ENCODE results near the gene SCNN1B. TPM values are rescaled to one million over a fixed set of nuclear protein-coding genes. Genes with fewer than 3 reads are reported as not detected.
"Not testable (repeated sequence)": the region's sequence is repeated elsewhere in the genome, so short reads cannot be mapped to it uniquely, and the experiment has no call there.

SCNN1B gene
- total RNA-seq, 1 donor from 2014 or later, result not detected

DNA sequence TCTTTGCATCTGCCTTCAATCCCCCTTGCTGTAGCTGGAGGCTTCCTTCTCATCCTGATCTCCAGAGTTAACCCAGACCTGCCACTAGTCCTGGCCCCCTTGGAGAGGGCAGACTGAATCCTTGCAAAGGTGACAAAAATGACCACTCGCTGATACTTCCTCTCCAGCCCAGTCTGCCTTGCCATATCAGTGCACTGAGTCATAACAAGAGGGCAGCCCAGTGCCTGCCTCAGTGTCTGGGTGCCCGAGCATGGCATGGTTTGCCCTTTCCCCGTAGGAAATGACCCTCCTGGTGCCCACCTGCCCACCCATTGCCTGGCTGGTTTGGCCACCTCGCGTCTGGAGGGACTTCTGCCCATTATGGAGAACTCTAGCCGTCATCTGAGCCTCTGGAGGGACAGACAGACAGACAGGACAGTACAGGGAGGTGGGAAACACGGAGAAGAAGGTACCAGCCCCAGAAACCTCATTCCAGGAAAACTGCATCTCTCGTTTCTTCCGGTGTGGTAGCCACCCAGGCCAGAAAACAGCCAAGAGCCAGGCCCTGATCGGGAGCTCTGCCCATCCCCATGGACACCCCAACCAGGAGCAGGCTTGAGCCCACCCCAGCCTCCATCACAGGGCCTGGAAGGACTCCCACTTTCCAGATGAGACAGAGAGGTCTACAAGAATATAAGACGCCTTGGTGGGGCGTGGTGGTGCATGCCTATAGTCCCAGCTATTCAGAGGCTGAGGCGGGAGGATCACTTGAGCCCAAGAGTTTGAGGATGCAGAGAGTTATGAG lies 71.5 kb downstream of the SCNN1B start:
- DNase-seq (ENCODE audit: low spot score), result no peak
- intact Hi-C loops (cut with DNase I), result no loop called here

- intact Hi-C loops (cut with DNase I), result no loop called here
- no peak for DNase-seq (ENCODE audit: low spot score)
Measured at GRCh38 chr16:23374721-23375510, 72.8 kb downstream of the SCNN1B start.

DNA sequence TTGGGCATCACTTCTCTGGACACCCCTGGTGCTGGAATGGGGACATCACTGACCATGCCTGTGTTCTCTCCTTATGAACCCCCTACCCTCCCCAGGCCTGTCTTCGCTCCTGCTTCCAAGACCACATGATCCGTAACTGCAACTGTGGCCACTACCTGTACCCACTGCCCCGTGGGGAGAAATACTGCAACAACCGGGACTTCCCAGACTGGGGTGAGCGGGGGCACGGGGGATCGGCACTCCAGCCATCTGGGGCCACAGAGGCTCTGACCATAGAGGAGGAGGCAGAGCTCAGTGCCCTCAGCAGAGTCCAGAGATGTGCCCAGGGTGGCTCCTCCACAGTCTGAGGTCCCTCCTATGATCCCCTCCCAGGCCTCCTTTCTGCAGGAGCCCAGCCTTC lies 73.5 kb downstream of the SCNN1B start:
- intact Hi-C loops (cut with DNase I), result no loop called here
- no peak for DNase-seq (ENCODE audit: low spot score)

GRCh38 chr16:23377071-23377931 lies 75.2 kb downstream of the SCNN1B start:
- intact Hi-C loops (cut with DNase I), result no loop called here
- no peak for DNase-seq (ENCODE audit: low spot score)

DNA sequence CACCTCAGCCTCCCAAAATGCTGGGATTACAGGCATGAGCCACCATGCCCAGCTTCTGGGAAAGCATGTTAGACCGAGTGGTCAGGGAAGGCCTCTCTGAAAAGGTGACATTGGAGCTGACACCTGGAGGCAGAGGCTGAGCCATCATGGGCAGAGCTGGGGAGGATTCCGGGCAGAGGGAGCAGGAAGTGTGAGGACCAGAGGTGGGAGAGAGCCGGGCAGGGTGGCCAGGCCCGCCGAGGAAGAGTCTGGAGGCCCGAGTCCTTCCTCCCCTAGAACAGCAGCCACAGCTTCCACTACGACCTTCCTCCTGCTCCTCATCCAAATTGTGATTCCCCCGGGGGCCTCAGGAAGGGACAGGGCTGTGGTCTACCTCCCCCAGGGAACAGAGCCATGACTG lies 76.2 kb downstream of the SCNN1B start:
- no peak for DNase-seq (ENCODE audit: low spot score)
- intact Hi-C loops (cut with DNase I), result no loop called here

- no peak for DNase-seq (ENCODE audit: low spot score)
- intact Hi-C loops (cut with DNase I), result no loop called here
Measured at GRCh38 chr16:23378921-23379320, 76.8 kb downstream of the SCNN1B start.

DNA sequence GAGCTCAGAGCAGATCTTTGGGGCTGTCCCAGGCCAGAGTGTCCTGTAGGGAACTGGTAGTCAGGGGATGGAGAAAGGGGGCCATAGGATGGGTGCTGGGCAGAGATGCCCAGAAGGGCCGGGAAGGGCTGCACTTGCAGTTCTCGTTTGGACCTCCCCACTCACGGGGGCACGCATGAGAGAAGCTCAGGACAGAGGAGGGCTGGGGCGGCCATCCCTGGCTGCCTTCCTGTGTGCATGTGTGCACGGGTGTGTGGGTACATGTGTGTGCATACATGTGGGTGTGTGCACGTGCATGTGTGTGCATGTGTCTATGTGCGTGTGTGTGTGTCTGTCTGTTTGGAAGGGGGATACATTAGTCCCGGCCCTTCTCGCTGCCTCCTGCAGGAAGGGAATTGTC lies 77.6 kb downstream of the SCNN1B start:
- intact Hi-C loops (cut with DNase I), result loop anchor here (10.0 kb wide), 1 partner anchor 55 kb away; no protein-coding TSS in a partner anchor
- no peak for DNase-seq (ENCODE audit: low spot score)

DNA sequence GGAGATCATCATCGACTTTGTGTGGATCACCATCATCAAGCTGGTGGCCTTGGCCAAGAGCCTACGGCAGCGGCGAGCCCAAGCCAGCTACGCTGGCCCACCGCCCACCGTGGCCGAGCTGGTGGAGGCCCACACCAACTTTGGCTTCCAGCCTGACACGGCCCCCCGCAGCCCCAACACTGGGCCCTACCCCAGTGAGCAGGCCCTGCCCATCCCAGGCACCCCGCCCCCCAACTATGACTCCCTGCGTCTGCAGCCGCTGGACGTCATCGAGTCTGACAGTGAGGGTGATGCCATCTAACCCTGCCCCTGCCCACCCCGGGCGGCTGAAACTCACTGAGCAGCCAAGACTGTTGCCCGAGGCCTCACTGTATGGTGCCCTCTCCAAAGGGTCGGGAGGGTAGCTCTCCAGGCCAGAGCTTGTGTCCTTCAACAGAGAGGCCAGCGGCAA lies 78.4 kb downstream of the SCNN1B start:
- no peak for DNase-seq (ENCODE audit: low spot score)
- intact Hi-C loops (cut with DNase I), result loop anchor here (10.0 kb wide), 1 partner anchor 56 kb away; no protein-coding TSS in a partner anchor

GRCh38 chr16:23381702-23382101 lies 79.6 kb downstream of the SCNN1B start:
- intact Hi-C loops (cut with DNase I), result loop anchor here (10.0 kb wide), 1 partner anchor 57 kb away; no protein-coding TSS in a partner anchor
- not testable (repeated sequence) for DNase-seq (ENCODE audit: low spot score)

DNA sequence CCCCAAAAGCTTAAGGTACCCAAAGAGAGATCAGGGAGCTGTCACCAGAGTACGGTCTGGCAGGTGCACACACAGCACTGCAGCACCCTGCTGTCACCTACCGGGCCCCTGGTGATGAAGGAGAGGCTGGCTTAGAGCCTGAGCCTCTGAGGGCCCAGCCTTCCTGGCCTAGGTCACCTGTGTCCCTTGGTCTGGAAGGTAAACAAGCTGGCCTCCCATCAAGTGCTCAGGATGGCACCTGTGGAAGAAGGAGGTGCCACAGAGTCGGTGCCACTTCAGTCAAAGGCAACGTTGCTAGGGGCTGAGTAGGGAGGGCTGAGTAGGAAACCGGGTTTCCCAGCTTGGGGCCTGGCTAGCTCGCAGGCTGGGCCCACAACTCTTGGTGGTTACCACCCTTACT lies 80.2 kb downstream of the SCNN1B start:
- DNase-seq (ENCODE audit: low spot score), result no peak
- intact Hi-C loops (cut with DNase I), result loop anchor here (10.0 kb wide), 1 partner anchor 57 kb away; no protein-coding TSS in a partner anchor

DNA sequence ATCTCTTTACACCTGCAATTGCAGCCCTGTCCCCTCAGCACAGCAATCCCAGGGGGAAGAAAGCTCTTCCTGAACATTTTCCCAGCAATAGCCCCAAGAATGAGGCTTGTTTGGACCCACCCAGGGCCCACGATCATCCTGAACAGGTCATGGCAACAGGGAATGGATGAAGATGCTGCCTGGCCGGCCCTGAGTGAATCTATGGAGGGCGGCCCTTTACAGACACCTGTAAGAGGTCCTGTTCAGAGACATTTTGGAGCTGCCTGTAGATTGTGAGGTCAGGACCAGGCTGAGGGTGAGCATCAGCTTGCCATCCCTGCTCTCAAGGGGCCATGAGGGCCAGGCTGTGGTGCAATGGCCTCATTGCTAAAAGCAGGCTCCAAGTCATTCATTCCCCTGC lies 81.8 kb downstream of the SCNN1B start:
- intact Hi-C loops (cut with DNase I), result loop anchor here (10.0 kb wide), 1 partner anchor 59 kb away; no protein-coding TSS in a partner anchor
- no peak for DNase-seq (ENCODE audit: low spot score)

- no peak for DNase-seq (ENCODE audit: low spot score)
- intact Hi-C loops (cut with DNase I), result loop anchor here (10.0 kb wide), 1 partner anchor 60 kb away; no protein-coding TSS in a partner anchor
Measured at GRCh38 chr16:23384878-23385277, 82.8 kb downstream of the SCNN1B start.

GRCh38 chr16:23385441-23385840 lies 83.3 kb downstream of the SCNN1B start:
- DNase-seq (ENCODE audit: low spot score), result no peak
- intact Hi-C loops (cut with DNase I), result loop anchor here (10.0 kb wide), 1 partner anchor 61 kb away; no protein-coding TSS in a partner anchor

- intact Hi-C loops (cut with DNase I), result loop anchor here (10.0 kb wide), 1 partner anchor 63 kb away; no protein-coding TSS in a partner anchor
- DNase-seq (ENCODE audit: low spot score), result no peak
Measured at GRCh38 chr16:23387666-23388065, 85.6 kb downstream of the SCNN1B start.

- DNase-seq (ENCODE audit: low spot score), result no peak
- intact Hi-C loops (cut with DNase I), result loop anchor here (10.0 kb wide), 1 partner anchor 64 kb away; no protein-coding TSS in a partner anchor
Measured at GRCh38 chr16:23388786-23389185, 86.7 kb downstream of the SCNN1B start.

DNA sequence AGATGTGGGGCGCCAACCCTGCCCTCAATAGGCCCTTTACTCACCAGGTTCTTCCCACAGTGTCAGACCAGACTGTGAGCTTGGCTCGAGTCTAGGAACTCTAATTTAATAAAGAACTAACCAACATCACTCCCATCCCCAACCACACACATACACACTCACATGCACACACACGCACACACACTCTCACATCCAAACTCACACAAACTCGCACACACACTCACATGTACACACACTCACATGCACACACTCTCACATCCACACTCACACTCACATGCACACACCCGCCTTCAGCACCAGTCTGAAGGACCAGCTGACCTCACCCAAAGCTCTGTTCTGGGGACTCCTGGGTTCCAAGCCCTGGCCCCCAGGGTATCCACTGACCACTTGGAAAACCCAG lies 87.1 kb downstream of the SCNN1B start:
- DNase-seq (ENCODE audit: low spot score), result no peak
- intact Hi-C loops (cut with DNase I), result loop anchor here (10.0 kb wide), 1 partner anchor 64 kb away; no protein-coding TSS in a partner anchor

DNA sequence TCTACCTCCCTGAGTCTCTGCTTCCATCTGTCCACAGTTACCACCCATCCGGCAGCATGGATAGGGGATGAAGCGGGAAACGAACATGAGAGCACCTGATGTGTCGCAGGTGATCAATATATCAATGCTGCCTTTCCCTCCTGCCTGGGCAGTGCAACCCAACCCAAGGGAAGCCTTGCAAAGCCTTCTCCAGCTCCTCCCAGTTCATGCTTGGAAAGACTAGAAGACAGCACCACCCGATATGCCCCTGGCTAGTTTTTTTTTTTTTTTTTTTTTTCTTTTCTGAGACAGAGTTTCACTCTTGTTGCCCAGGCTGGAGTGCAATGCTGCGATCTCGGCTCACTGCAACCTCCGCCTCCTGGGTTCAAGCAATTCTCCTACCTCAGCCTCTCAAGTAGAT lies 87.8 kb downstream of the SCNN1B start:
- DNase-seq (ENCODE audit: low spot score), result not testable (repeated sequence)
- intact Hi-C loops (cut with DNase I), result loop anchor here (10.0 kb wide), 1 partner anchor 65 kb away; no protein-coding TSS in a partner anchor

GRCh38 chr16:23391381-23392222 lies 89.5 kb downstream of the SCNN1B start:
- DNase-seq (ENCODE audit: low spot score), result no peak
- intact Hi-C loops (cut with DNase I), result no loop called here
